ENCODE data around the gene RRAGC. TPM values are rescaled to one million over a fixed set of nuclear protein-coding genes. Genes with fewer than 3 reads are reported as not detected.

Gene RRAGC
- total and polyA plus RNA-seq, 10 of the 15 experiments (the other 5 are each of a cell fraction or from before 2014, with no cell fraction given): 5.5 to 22.1 (median 15.0) TPM

GRCh38 chr1:38834937-38835827, 24.4 kb downstream of the RRAGC start (continued):
- TF ChIP-seq TBL1XR1 (IDR thresholded peaks at IDR 0.05; ENCODE audit: low read depth, low read length) (no peak), CEBPZ (IDR thresholded peaks at IDR 0.05; ENCODE audit: low read depth, low read length) (no peak)
- TF ChIP-seq, protein P1, sequence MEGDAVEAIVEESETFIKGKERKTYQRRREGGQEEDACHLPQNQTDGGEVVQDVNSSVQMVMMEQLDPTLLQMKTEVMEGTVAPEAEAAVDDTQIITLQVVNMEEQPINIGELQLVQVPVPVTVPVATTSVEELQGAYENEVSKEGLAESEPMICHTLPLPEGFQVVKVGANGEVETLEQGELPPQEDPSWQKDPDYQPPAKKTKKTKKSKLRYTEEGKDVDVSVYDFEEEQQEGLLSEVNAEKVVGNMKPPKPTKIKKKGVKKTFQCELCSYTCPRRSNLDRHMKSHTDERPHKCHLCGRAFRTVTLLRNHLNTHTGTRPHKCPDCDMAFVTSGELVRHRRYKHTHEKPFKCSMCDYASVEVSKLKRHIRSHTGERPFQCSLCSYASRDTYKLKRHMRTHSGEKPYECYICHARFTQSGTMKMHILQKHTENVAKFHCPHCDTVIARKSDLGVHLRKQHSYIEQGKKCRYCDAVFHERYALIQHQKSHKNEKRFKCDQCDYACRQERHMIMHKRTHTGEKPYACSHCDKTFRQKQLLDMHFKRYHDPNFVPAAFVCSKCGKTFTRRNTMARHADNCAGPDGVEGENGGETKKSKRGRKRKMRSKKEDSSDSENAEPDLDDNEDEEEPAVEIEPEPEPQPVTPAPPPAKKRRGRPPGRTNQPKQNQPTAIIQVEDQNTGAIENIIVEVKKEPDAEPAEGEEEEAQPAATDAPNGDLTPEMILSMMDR (IDR thresholded peaks at IDR 0.05 in 2 of 3, conservative IDR thresholded peaks at IDR 0.05 in 1 of 3; ENCODE audit: control insufficient read depth in 2 of 3, extremely low read depth in 1 of 3, insufficient read depth in 1 of 3, low read depth in 3 of 3, low read length in 3 of 3): peak; percentile 68 to 86 (median 77)
